ENCODE measurements around the gene HEXIM2.

HEXIM2 gene

DNA sequence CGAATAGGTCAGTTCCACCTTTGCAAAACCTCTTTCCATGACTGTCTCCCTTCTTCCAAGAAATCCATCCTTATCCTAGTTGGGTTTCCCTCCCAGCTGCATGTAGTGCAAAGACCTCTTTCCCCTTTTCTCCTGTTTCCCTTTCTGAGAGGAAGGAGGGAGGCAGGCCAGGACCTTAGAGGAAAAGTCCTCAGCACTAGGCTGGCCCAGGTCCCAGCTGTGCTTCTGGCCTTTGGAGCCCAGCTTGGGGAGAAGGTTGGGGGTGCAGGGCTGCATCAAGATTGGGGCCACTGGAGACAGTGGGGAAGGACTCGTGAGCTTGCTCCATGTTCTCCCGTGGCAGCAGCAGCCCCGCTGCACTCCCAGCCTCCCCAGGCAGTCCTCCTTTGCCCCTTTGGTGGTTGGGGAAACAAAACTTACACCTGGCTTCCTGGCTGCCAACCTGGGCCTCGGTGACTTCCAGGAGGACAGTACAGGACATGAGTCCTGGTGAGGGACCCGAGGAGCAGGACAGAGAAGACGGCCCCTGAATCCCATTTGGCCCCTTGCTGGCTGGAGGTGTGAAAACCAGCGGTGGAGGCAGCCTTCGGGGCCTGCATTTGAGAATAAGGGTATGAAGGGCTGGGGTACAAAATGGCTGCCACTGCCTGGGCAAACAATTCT lies 481 bp downstream of the HEXIM2 start:
- H3K4me3 ChIP-seq (ENCODE audit: low read depth, low read length): peak overlapping the region; percentile 70
- TF ChIP-seq, protein P1, sequence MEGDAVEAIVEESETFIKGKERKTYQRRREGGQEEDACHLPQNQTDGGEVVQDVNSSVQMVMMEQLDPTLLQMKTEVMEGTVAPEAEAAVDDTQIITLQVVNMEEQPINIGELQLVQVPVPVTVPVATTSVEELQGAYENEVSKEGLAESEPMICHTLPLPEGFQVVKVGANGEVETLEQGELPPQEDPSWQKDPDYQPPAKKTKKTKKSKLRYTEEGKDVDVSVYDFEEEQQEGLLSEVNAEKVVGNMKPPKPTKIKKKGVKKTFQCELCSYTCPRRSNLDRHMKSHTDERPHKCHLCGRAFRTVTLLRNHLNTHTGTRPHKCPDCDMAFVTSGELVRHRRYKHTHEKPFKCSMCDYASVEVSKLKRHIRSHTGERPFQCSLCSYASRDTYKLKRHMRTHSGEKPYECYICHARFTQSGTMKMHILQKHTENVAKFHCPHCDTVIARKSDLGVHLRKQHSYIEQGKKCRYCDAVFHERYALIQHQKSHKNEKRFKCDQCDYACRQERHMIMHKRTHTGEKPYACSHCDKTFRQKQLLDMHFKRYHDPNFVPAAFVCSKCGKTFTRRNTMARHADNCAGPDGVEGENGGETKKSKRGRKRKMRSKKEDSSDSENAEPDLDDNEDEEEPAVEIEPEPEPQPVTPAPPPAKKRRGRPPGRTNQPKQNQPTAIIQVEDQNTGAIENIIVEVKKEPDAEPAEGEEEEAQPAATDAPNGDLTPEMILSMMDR (IDR thresholded peaks at IDR 0.05; ENCODE audit: low read depth, low read length, missing control alignments): no peak
- no peak for DNase-seq (ENCODE audit: low read depth)

- TF ChIP-seq, protein P1 (IDR thresholded peaks at IDR 0.05; ENCODE audit: low read depth, low read length, missing control alignments): no peak
- no peak for DNase-seq (ENCODE audit: low read depth)
- no peak overlapping the region for H3K4me3 ChIP-seq (ENCODE audit: low read depth, low read length)
These were observed 3.1 kb downstream of the HEXIM2 start for GRCh38 chr17:45164734-45165269.

DNA sequence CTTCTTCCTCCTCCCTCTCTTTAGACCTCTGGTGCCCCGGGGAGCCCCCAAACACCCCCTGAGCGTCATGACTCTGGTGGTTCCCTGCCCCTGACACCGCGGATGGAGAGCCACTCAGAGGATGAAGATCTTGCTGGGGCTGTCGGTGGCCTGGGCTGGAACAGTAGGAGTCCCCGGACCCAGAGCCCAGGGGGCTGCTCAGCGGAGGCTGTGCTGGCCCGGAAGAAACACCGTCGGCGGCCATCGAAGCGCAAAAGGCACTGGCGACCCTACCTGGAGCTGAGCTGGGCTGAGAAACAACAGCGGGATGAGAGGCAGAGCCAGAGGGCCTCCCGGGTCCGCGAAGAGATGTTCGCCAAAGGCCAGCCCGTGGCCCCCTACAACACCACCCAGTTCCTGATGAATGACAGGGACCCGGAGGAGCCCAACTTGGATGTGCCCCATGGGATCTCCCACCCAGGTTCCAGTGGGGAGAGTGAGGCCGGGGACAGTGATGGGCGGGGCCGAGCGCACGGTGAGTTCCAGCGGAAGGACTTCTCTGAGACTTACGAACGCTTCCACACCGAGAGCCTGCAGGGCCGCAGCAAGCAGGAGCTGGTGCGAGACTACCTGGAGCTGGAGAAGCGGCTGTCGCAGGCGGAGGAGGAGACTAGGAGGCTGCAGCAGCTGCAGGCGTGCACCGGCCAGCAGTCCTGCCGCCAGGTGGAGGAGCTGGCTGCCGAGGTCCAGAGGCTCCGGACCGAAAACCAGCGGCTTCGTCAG lies 7.5 kb downstream of the HEXIM2 start:
- H3K4me3 ChIP-seq (ENCODE audit: low read depth, low read length): no peak overlapping the region
- TF ChIP-seq, protein P1 (IDR thresholded peaks at IDR 0.05; ENCODE audit: low read depth, low read length, missing control alignments): no peak
- no peak for DNase-seq (ENCODE audit: low read depth)

- TF ChIP-seq, protein P1 (IDR thresholded peaks at IDR 0.05; ENCODE audit: low read depth, low read length, missing control alignments): no peak
- H3K4me3 ChIP-seq (ENCODE audit: low read depth, low read length): no peak overlapping the region
- no peak for DNase-seq (ENCODE audit: low read depth)
These were observed 8.7 kb downstream of the HEXIM2 start for GRCh38 chr17:45170280-45170930.

- no peak for DNase-seq (ENCODE audit: low read depth)
- TF ChIP-seq, protein P1 (IDR thresholded peaks at IDR 0.05; ENCODE audit: low read depth, low read length, missing control alignments): no peak
- H3K4me3 ChIP-seq (ENCODE audit: low read depth, low read length): no peak overlapping the region
These were observed 9.3 kb downstream of the HEXIM2 start for GRCh38 chr17:45170931-45171337.

- no peak overlapping the region for H3K4me3 ChIP-seq (ENCODE audit: low read depth, low read length)
- DNase-seq (ENCODE audit: low read depth): no peak
- TF ChIP-seq, protein P1 (IDR thresholded peaks at IDR 0.05; ENCODE audit: low read depth, low read length, missing control alignments): no peak
These were observed 9.9 kb downstream of the HEXIM2 start for GRCh38 chr17:45171338-45172231.
